ENCODE results near the gene SLC6A5. TPM values are rescaled to one million over a fixed set of nuclear protein-coding genes. Genes with fewer than 3 reads are reported as not detected.

Gene SLC6A5
- total and polyA plus RNA-seq, 2 donors (not counting 3 experiments of a cell fraction or from before 2014, with no cell fraction given) = not detected

- no peak overlapping the region for H3K4me2 ChIP-seq (ENCODE audit: insufficient read depth, low read length)
- H3K79me2 ChIP-seq (ENCODE audit: control insufficient read depth, insufficient read depth, low read length) = no peaks in the 10 kb centered on the region
- no peak overlapping the region for H3K4me3 ChIP-seq (replicated peaks in 1 of 3; ENCODE audit: insufficient read depth in 1 of 3, low read depth in 1 of 3, low read length in 3 of 3)
- H3K36me3 ChIP-seq (ENCODE audit: control insufficient read depth in 2 of 2, extremely low read depth in 1 of 2, insufficient read depth in 2 of 2, low read length in 2 of 2) = no peaks in the 10 kb centered on the region
- BruUV-seq (replicated peaks) = no TSS peak
- ChIA-PET POLR2A (no interaction called here), CTCF (interaction anchor here (0.6 to 1.4 kb wide), 6 partner anchors 15 to 544 kb away, joined by 3 to 10 read pairs (median 4); no protein-coding TSS in a partner anchor)
- TF ChIP-seq MAX (IDR thresholded peaks at IDR 0.05; ENCODE audit: insufficient read depth, insufficient read length) (no peak), CTCF (IDR thresholded peaks at IDR 0.05; ENCODE audit: extremely low read depth in 1 of 2, insufficient read depth in 1 of 2, low read depth in 1 of 2, low read length in 2 of 2) (no peak), JUN (IDR thresholded peaks at IDR 0.05; ENCODE audit: borderline replicate concordance, insufficient read depth, insufficient read length, low read depth) (no peak), FOS (IDR thresholded peaks at IDR 0.05; ENCODE audit: borderline replicate concordance, insufficient read depth, low read length) (no peak), POLR2A (IDR thresholded peaks at IDR 0.05; ENCODE audit: low read depth, low read length) (no peak), EZH2 (IDR thresholded peaks at IDR 0.05; ENCODE audit: borderline replicate concordance, low read depth, low read length, severe bottlenecking) (no peak), MYC (IDR thresholded peaks at IDR 0.05; ENCODE audit: low read depth, low read length) (no peak), GATA2 (IDR thresholded peaks at IDR 0.05; ENCODE audit: insufficient read depth, insufficient read length, low read depth, low read length) (no peak), POLR2AphosphoS5 (IDR thresholded peaks at IDR 0.05; ENCODE audit: insufficient read depth, low read depth, low read length) (no peak)
- H3K9ac ChIP-seq (replicated peaks; ENCODE audit: extremely low read depth, insufficient read depth, low read length) = no peak overlapping the region
- no peaks in the 10 kb centered on the region for H3K9me3 ChIP-seq (replicated peaks; ENCODE audit: control insufficient read depth, insufficient read depth, low read length)
- dilution Hi-C loops (cut with MboI; ENCODE audit: extremely low pct_ligation_motif_present, low sequenced_read_pairs) = no loop called here
- no peaks in the 10 kb centered on the region for H3K4me1 ChIP-seq (ENCODE audit: control insufficient read depth, extremely low read depth, insufficient read depth, low read length)
- DNase-seq (ENCODE audit: low read depth, low spot score) (no peak), FAIRE-seq (no peak)
- peaks cover 33 to 48% of the 10 kb centered on the region in 2 experiments for H3K27me3 ChIP-seq (ENCODE audit: control insufficient read depth in 2 of 2, insufficient read depth in 2 of 2, low read length in 2 of 2)
- H4K20me1 ChIP-seq (replicated peaks; ENCODE audit: control insufficient read depth, extremely low read depth, insufficient read depth, low read length) = no peaks in the 10 kb centered on the region
- no peak overlapping the region for H2AFZ ChIP-seq (ENCODE audit: low read depth, low read length)
- no peaks in the 10 kb centered on the region for H3K9me1 ChIP-seq (replicated peaks; ENCODE audit: control insufficient read depth, extremely low read depth, insufficient read depth, low read length)
- intact Hi-C loops (cut with micrococcal nuclease) = loop anchor here (1.0 kb wide), 1 partner anchor 24 kb away; no protein-coding TSS in a partner anchor
- no peak overlapping the region for H3K27ac ChIP-seq (ENCODE audit: insufficient read depth, low read depth, low read length)
Measured at GRCh38 chr11:20671856-20672546, 72.6 kb downstream of the SLC6A5 start.

Data from endothelial cell of umbilical vein (primary cell).